K562 (cell line): ENCODE results near the gene RPH3AL. TPM values are rescaled to one million over a fixed set of nuclear protein-coding genes. Genes with fewer than 3 reads are reported as not detected.

ENCODE experiments used
- ATAC-seq: fragments of 200-7000 bp; cut with Tn5 transposase; 3 replicates; pipeline ENCODE4 v1.9.1; 2020; ENCODE audit warnings: moderate library complexity
- BruUV-seq: library from RNA; stranded (reverse); fragments of 400-500 nt; replicated peaks from 2 replicates; lab custom pipeline; 2021; lab: Mats Ljungman, UMichigan
- CTCF ChIA-PET: fragments of 300-600 bp; formaldehyde crosslinking; extraction: SDS; loops from one replicate; lab custom pipeline; 2021; ENCODE audit warnings: low intra/inter-chr PET ratio; lab: Yijun Ruan, JAX
- POLR2A ChIA-PET: fragments of 300-600, 350-650 bp; sonication (Branson Sonifier 250); formaldehyde crosslinking; extraction: SDS; loops from one replicate; lab custom pipeline; 2021; ENCODE audit warnings: antibody characterized with exemption, inconsistent platforms; lab: Yijun Ruan, JAX
- DNase-seq, 4 experiments: peaks; one replicate each; pipeline versions ENCODE4 v3.0.0 to v3.0.0-alpha.2; 2011 to 2018; ENCODE audit warnings: low spot score in 3 of 4, mixed read lengths in 3 of 4; ENCODE audit errors: extremely low read depth in 1 of 4
- FAIRE-seq: peaks from 2 replicates; lab custom pipeline; 2011; peaks lifted over from hg19 to GRCh38; lab: Jason Lieb, UNC
- H2AFZ ChIP-seq: 2 replicates; pipeline ENCODE4 v1.6.0; 2011; ENCODE audit warnings: low read depth, low read length, control low read depth, inconsistent platforms
- H3K27ac ChIP-seq: fragments of 200-600 bp; 3 replicates; pipeline ENCODE4 v1.8.0; 2011; ENCODE audit warnings: low read depth, mild to moderate bottlenecking, control low read depth, inconsistent platforms, low read length, moderate library complexity, mixed read lengths; ENCODE audit errors: extremely low read depth
- H3K27me3 ChIP-seq, 2 experiments: fragments of 300-600 bp in 1 of 2; 2 replicates in 1 of 2; 3 replicates in 1 of 2; pipeline versions ENCODE4 v1.6.0 to v1.8.0; 2011; ENCODE audit warnings: inconsistent platforms in 2 of 2, low read length in 2 of 2, mild to moderate bottlenecking in 1 of 2, mixed read lengths in 1 of 2, moderate library complexity in 1 of 2; ENCODE audit not compliant: control insufficient read depth in 2 of 2, insufficient read depth in 2 of 2
- H3K36me3 ChIP-seq: fragments of 300-600 bp; 3 replicates; pipeline ENCODE4 v1.8.0; 2011; ENCODE audit warnings: mild to moderate bottlenecking, low read length, inconsistent platforms; ENCODE audit not compliant: control insufficient read depth, insufficient read depth
- H3K4me1 ChIP-seq, 2 experiments: fragments of 200-600 bp in 1 of 2; replicated peaks in 1 of 2; 2 replicates in 1 of 2; 3 replicates in 1 of 2; pipeline versions ENCODE4 v1.5.1 to v1.8.0; 2011; ENCODE audit warnings: inconsistent platforms in 2 of 2, low read length in 2 of 2, mild to moderate bottlenecking in 1 of 2, mixed read lengths in 1 of 2, moderate library complexity in 1 of 2; ENCODE audit not compliant: control insufficient read depth in 2 of 2, insufficient read depth in 2 of 2
- H3K4me2 ChIP-seq: 2 replicates; pipeline ENCODE4 v1.6.1; 2011; ENCODE audit warnings: low read length, control low read depth, inconsistent platforms, mixed read lengths; ENCODE audit not compliant: insufficient read depth
- H3K4me3 ChIP-seq: fragments of 200-600 bp; sonication (generic), shearing (Covaris generic); 2 replicates; pipeline ENCODE4 v1.5.1; 2016; ENCODE audit warnings: control low read depth, inconsistent platforms
- H3K79me2 ChIP-seq: fragments of 200-600 bp; 3 replicates; pipeline ENCODE4 v1.8.0; 2011; ENCODE audit warnings: low read length, inconsistent platforms; ENCODE audit not compliant: control insufficient read depth, insufficient read depth
- H3K9ac ChIP-seq, 2 experiments: 2 replicates each; pipeline versions ENCODE4 v1.6.0 to v1.6.1; 2011; ENCODE audit warnings: low read depth in 2 of 2, low read length in 2 of 2, control low read depth in 1 of 2, inconsistent platforms in 1 of 2, mild to moderate bottlenecking in 1 of 2, mixed read lengths in 1 of 2; ENCODE audit not compliant: insufficient read depth in 1 of 2
- H3K9me1 ChIP-seq: one replicate; pipeline ENCODE4 v1.6.0; 2011; ENCODE audit warnings: inconsistent platforms, mild to moderate bottlenecking, low read length, moderate library complexity; ENCODE audit not compliant: control insufficient read depth, insufficient read depth
- H3K9me3 ChIP-seq: replicated peaks from 2 replicates; pipeline ENCODE4 v1.5.1; 2011; ENCODE audit warnings: low read depth, low read length, inconsistent platforms; ENCODE audit not compliant: control insufficient read depth, insufficient read depth
- H4K20me1 ChIP-seq: replicated peaks from 2 replicates; pipeline ENCODE4 v1.6.1; 2011; ENCODE audit warnings: low read length, inconsistent platforms, mixed read lengths; ENCODE audit not compliant: control insufficient read depth, insufficient read depth
- CREB1 ChIP-seq, 2 experiments: sonication (generic) in 1 of 2; formaldehyde crosslinking in 1 of 2; IDR thresholded peaks; 2 replicates each; pipeline versions ENCODE4 v1.6.1 to v1.8.0; 2012 to 2022; ENCODE audit warnings: inconsistent platforms in 1 of 2, mild to moderate bottlenecking in 1 of 2, missing genetic modification reagents in 1 of 2, moderate library complexity in 1 of 2
- CTBP1 ChIP-seq: fragments of 450-650 bp; IDR thresholded peaks from 2 replicates; pipeline ENCODE4 v1.6.1; 2016; ENCODE audit warnings: borderline replicate concordance
- ERF ChIP-seq: fragments of 450-650 bp; formaldehyde crosslinking; IDR thresholded peaks from 2 replicates; pipeline ENCODE4 v1.4.0; 2020; ENCODE audit warnings: mild to moderate bottlenecking, mixed read lengths
- MBD1 ChIP-seq: fragments of 250-450 bp; sonication (Bioruptor Pico); IDR thresholded peaks from 2 replicates; pipeline ENCODE4 v1.8.0; 2022; ENCODE audit warnings: inconsistent platforms
- MTA1 ChIP-seq: fragments of 450-650 bp; IDR thresholded peaks from 2 replicates; pipeline ENCODE4 v1.6.1; 2017; ENCODE audit warnings: borderline replicate concordance
- NUFIP1 ChIP-seq: fragments of 450-650 bp; IDR thresholded peaks from 2 replicates; pipeline ENCODE4 v1.6.1; 2018; ENCODE audit not compliant: partially characterized antibody
- PHB2 ChIP-seq: fragments of 450-650 bp; IDR thresholded peaks from 2 replicates; pipeline ENCODE4 v1.6.1; 2017; ENCODE audit warnings: low read depth
- ZFP30 ChIP-seq: fragments of 250-450 bp; sonication (Bioruptor Pico); IDR thresholded peaks from 2 replicates; pipeline ENCODE4 v1.8.0; 2022; ENCODE audit warnings: moderate library complexity, mild to moderate bottlenecking, inconsistent platforms, borderline replicate concordance
- ZNF124 ChIP-seq: sonication (generic); formaldehyde crosslinking; IDR thresholded peaks from 2 replicates; pipeline ENCODE4 v1.8.1; 2022; ENCODE audit warnings: missing genetic modification reagents
- ZSCAN29 ChIP-seq: fragments of 450-650 bp; IDR thresholded peaks from 2 replicates; pipeline ENCODE4 v1.6.1; 2017
- WGBS: fragments of 100-300 bp; shearing (Covaris generic); methylation state at CpG from one replicate; pipeline ENCODE4 v1.1.6; 2016; ENCODE audit warnings: low coverage, mixed read lengths; ENCODE audit not compliant: insufficient coverage; ENCODE audit errors: missing lambda C conversion rate; 5-methylcytosine and 5-hydroxymethylcytosine counted together
- in situ Hi-C: fragments of 300-500 bp; cut with MboI; formaldehyde crosslinking; loops from 4 replicates; pipeline ENCODE4 v1.15.0; 2018; ENCODE audit warnings: inconsistent platforms, mixed read lengths
- intact Hi-C: fragments of 100-400 bp; cut with micrococcal nuclease; formaldehyde crosslinking; loops from 2 replicates; pipeline ENCODE4 v1.14.2; 2022
- polyA plus RNA-seq, 8 experiments: library from polyadenylated mRNA; depleted of rRNA in 4 of 8; stranded (reverse) in 5 of 8; unstranded in 3 of 8; fragments of >200 nt; fragmentation: Nextera tagmentation in 2 of 8; fragmentation: Illumina TruSeq in 1 of 8; extraction: Ambion mirVana in 2 of 8; extraction: Trizol in 1 of 8; gene quantifications; 2 replicates each; pipeline versions ENCODE4 v1.2.1 to v1.2.3, GENCODE V29; 2011 to 2014; ENCODE audit warnings: inconsistent platforms in 1 of 8, missing spikeins in 1 of 8
- total RNA-seq, 7 experiments: library from RNA; depleted of rRNA in 6 of 7; stranded (reverse); fragments of >200 nt in 6 of 7; fragmentation: Illumina TruSeq in 2 of 7; extraction: Trizol in 2 of 7; gene quantifications; 2 replicates each; pipeline versions ENCODE4 v1.2.1 to v1.2.3, GENCODE V29; 2011 to 2021; ENCODE audit warnings: low replicate concordance in 1 of 7

Gene RPH3AL
- total and polyA plus RNA-seq, 9 of the 15 experiments (the other 6 are each of a cell fraction or from before 2014, with no cell fraction given), result 0.18 to 1.7 (median 0.39) TPM

- Histone ChIP-seq H2AFZ (no peak overlapping the region), H3K27me3 (peaks cover 3 to 26% of the 10 kb centered on the region in 2 experiments; a peak in 4 of 5 replicates), H3K79me2 (no peaks in the 10 kb centered on the region), H3K9ac (no peak overlapping the region), H3K4me1 (peaks cover 0 to 4% of the 10 kb centered on the region in 2 experiments; a peak in 1 of 5 replicates), H3K4me3 (no peak overlapping the region), H3K9me1 (no peaks in the 10 kb centered on the region), H3K27ac (no peak overlapping the region), H4K20me1 (no peaks in the 10 kb centered on the region), H3K4me2 (no peak overlapping the region), H3K9me3 (no peaks in the 10 kb centered on the region), H3K36me3 (no peaks in the 10 kb centered on the region)
- in situ Hi-C loops (no loop called here), intact Hi-C loops (no loop called here)
- no TSS peak for BruUV-seq
- no peak for TF ChIP-seq ZFP30 (CRISPR knock-in tag)
- TF ChIP-seq ZSCAN29, result no peak
- TF ChIP-seq MTA1, result no peak
- no peak for TF ChIP-seq MBD1
- no peak for TF ChIP-seq CREB1 (IDR thresholded peaks at IDR 0.05)
- no peak for TF ChIP-seq CREB1 (CRISPR knock-in tag; IDR thresholded peaks at IDR 0.05)
- no peak for TF ChIP-seq NUFIP1
- no peak for TF ChIP-seq ZNF124 (CRISPR knock-in tag)
- no peak for TF ChIP-seq CTBP1
- TF ChIP-seq PHB2, result no peak
- TF ChIP-seq ERF, result no peak
- DNase-seq (no peak), FAIRE-seq (no peak), ATAC-seq (no peak)
- WGBS, result 7% methylated on average over 1 of the region's 2 CpGs
- CTCF ChIA-PET, result no interaction called here
- POLR2A ChIA-PET, result no interaction called here
Measured at GRCh38 chr17:395974-396373, 43.4 kb upstream of the RPH3AL start.
